ENCODE results near the gene FDXACB1.

DNA sequence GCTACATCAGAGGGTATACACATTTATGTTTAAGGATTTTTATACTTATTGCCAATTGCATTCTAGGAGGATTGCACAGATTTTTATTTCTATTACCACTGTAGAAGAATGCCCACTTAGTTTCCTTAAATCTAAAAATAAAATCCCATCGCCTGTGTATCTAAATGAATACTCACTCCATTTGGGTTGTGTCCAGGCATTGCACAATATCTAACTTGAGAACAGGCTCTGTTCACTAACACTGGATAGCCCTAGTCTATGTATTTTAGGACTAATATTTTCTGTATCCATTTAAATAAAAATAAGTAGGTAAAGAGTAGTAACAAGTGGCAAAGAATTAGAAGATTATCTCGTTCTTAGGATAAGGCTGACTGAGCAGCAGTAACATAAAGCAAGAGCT is 43.8 kb upstream of the FDXACB1 start:
- TF ChIP-seq POLR2A (IDR thresholded peaks at IDR 0.05; ENCODE audit: extremely low read depth, insufficient read length): no peak
- TF ChIP-seq, protein P1, sequence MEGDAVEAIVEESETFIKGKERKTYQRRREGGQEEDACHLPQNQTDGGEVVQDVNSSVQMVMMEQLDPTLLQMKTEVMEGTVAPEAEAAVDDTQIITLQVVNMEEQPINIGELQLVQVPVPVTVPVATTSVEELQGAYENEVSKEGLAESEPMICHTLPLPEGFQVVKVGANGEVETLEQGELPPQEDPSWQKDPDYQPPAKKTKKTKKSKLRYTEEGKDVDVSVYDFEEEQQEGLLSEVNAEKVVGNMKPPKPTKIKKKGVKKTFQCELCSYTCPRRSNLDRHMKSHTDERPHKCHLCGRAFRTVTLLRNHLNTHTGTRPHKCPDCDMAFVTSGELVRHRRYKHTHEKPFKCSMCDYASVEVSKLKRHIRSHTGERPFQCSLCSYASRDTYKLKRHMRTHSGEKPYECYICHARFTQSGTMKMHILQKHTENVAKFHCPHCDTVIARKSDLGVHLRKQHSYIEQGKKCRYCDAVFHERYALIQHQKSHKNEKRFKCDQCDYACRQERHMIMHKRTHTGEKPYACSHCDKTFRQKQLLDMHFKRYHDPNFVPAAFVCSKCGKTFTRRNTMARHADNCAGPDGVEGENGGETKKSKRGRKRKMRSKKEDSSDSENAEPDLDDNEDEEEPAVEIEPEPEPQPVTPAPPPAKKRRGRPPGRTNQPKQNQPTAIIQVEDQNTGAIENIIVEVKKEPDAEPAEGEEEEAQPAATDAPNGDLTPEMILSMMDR (IDR thresholded peaks at IDR 0.05; ENCODE audit: low read depth, low read length): no peak

Data from NB4 (cell line).